HG02571 (cell line): Measurements from ENCODE around the gene ROM1.
"Not testable (repeated sequence)": the region's sequence is repeated elsewhere in the genome, so short reads cannot be mapped to it uniquely, and the experiment has no call there.

Source experiments
- ATAC-seq: cut with Tn5 transposase; IDR thresholded peaks from one replicate; pipeline ENCODE4 v1.9.1; 2021; ENCODE audit warnings: mild to moderate bottlenecking, moderate library complexity; ENCODE audit not compliant: unreplicated experiment

ROM1 gene

DNA sequence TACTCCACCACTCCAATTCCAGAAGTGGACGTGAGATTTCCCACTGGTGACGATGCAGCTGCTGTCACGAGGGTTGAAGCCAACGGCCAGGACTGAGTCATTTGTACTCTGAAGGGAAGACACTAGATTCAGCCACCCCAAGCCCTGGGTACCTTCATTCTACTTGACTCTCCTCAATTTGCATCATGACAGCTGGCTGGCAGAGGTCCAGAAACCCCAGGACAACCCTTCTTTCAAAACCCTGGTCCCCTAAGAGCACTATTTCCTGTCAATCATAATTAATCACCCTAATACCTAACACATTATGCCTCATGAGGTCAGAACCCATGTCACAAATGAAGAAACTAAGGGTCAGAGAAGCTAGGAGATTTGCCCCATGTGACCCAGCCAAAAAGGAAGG, 5.3 kb upstream of the ROM1 start:
- no peak for ATAC-seq

DNA sequence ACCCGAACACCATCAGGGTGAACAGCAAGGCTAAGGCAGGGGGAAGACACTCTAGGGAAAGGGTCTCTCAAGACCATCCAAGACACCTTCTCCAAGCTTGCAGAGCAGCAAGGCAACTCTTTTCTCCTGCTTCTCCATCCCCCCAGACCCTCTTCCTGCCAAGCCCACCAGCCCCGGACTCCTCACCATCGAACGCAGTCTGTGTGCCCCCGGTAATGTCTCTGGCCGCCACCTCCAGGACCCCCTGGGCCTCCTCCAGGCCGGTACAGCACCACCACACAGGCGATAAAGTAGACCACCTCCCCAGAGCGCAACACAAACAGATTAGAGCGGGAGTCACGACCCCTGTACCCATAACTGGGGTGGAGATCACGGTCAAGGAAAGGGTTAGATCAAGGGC, 4.3 kb upstream of the ROM1 start:
- ATAC-seq, result no peak

DNA sequence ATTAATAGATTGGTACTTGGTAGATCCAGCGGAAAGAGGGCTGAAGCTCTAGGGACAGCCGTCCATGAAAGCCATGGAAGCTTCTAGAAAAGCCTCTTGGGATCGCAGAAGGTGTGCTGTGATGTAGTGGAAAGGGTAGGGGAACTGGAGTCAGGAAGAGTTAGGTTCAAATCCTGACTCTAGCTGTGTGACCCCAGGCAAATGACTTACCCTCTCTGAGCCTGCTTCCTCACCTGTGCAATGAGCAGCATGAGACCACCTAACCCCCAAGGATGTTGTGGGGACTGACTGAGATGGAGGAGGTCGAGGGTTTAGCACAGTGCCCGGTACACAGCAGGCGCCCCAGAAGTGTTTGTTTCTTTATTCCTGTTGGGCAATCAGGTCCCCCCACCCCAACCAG, 2.7 kb upstream of the ROM1 start:
- no peak for ATAC-seq

DNA sequence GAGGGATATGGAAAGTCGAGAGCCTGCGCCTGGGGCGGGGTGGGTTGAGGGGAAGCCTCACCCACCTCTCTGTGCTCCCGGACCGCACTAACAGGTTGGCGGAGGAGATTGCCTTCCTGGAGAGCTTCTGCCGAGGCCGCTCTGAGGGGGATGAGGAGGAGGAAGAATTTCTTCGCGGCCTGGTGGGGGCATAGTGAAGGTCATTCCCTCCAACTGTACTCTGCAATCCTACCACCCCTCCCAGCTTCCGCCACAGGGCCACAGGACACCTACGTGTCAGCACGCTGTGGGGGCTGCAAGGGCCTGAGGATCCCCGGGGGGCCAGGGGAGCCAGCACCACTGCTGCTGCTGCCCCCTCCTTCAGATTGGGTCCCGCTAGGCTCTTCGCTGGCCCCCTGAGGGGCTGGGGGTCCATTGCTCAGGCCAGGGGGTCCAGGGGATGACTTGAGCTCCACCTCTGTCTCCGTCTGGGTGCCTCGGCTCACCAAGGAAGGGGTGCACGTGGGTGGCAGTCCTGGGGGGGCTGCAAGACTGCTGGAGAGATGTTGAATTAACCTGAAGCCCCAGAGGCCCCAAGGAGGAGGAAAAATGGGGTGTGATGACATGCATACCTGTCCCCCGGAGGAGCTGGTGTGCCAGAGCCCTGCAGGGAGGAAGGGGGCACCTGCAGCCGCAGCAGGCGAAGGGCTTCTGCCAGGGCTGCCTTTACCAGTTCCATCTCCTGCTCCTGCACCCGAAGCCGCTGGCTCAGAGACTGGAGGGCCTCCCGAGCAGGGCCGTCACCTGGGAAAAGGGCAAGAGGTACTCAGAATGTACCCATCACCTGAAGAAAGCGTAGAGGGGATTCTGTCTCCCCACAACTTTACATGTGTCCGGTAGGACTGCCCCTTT, 2.0 kb upstream of the ROM1 start:
- ATAC-seq, result no peak

DNA sequence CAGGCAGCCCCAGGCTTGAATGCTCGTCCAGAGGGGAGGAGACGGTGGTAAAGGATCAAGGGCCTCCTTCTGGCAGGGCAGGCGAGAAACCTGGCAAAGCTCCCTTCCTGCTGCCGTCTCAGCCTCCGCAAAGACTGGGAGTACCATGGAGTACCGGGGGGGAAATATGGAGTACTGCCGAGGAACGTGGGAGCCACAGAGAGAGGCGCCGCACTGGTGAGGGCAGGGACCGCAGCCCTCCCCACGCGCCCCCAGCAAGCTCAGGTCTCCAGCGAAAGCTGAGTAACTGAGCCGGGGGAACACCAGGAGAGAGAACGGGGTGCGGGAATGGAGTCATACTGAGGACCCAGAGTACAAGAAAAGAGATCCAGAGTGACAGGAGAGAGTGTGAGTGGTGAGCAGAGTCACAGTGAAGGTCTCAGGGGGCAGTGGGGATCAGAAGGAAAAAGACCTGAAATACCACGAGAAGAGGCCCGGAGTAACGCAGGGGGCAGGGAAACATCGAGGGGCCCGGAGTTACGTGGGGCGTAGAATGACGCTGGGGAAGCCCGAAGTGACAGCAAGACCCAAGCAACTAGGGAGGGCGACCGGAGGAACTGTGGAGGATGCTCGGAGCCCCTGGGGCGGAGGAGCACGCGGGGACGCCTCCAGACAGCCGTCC, 1.2 kb upstream of the ROM1 start:
- peak; percentile 10 for ATAC-seq

DNA sequence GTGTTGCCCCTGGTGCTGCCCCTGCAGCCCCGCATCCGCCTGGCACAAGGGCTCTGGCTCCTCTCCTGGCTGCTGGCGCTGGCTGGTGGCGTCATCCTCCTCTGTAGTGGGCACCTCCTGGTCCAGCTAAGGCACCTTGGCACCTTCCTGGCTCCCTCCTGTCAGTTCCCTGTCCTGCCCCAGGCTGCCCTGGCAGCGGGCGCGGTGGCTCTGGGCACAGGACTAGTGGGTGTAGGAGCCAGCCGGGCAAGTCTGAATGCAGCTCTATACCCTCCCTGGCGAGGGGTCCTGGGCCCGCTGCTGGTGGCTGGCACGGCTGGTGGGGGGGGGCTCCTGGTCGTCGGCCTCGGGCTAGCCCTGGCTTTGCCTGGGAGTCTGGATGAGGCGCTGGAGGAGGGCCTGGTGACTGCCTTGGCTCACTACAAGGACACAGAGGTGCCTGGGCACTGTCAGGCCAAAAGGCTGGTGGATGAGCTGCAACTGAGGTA, 278 bp downstream of the ROM1 start:
- ATAC-seq, result no peak

DNA sequence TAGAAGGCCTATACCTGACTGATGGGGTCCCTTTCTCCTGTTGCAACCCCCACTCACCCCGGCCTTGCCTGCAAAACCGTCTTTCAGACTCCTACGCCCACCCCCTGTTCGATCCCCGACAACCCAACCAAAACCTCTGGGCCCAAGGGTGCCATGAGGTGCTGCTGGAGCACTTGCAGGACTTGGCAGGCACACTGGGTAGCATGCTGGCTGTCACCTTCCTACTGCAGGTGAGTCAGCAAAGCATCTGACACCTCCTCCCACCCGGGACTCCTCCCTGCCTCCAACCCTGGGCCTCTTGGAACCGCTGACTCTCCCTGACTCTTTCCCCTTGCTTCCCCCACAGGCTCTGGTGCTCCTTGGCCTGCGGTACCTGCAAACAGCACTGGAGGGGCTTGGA, 1.2 kb downstream of the ROM1 start:
- ATAC-seq, result no peak

DNA sequence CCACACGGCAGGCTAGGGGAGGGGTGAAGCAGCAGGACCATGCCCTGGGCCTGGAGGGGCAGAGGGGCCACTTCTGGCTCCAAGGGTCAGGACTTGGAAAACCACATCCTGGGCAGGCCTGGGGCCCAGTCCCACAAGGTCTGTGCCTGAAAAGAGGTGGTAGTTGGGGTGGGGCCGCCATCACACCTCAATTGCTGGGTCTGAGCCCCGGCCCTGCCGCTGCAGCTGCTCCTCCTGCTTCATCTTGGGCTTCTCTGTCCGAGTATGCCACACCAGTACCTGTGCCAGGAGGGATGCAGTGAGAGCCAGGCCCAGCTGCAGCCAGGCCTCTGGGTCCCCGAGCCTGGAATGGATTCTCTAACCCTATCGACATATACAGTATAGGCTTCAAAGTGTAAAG, 2.5 kb downstream of the ROM1 start:
- ATAC-seq, result no peak

DNA sequence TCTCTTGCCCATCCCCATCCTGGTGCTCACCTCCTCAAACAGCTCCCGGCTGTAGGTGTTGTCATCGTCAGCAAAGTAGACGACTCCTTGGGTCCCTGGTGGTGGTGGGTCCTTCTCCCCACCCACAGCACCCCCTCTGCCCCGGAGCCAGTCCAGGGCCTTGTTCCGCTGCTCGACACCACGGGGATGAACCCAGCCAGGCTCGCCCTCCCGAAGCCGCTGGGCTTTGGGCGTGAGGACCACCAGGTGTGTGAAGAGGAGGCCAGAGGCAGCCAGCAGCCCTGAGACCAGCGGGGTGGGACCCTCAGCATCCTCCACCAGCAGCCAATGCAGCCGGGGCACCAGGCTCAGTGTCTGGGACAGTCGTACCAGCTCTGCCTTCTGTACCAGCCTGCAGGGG, 3.9 kb downstream of the ROM1 start:
- not testable (repeated sequence) for ATAC-seq

DNA sequence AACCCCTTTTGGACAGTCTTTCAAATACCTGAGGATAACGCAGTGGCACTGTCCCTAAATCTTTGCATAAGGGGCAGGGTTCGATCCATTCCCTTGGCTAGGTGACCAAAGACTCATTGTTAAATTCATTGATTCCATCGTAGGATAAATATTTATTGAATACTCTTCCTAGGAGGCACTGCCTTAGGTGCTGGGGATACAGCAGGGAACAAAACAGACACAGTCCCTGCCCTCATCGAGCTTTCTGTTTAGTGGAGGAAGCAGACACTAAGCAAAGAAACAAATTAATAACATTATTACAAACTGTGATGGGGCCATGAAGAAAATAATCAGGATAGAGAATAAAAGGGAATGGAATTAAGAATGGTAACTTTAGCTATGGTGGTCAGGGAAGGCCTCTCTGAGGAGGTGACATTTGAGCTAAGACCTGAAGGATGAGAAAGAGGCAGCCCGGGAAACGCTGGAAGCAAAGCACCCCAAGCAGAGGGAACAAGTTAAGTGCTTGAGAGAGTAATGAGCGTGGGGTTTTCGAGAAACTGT, 8.0 kb downstream of the ROM1 start:
- no peak for ATAC-seq

DNA sequence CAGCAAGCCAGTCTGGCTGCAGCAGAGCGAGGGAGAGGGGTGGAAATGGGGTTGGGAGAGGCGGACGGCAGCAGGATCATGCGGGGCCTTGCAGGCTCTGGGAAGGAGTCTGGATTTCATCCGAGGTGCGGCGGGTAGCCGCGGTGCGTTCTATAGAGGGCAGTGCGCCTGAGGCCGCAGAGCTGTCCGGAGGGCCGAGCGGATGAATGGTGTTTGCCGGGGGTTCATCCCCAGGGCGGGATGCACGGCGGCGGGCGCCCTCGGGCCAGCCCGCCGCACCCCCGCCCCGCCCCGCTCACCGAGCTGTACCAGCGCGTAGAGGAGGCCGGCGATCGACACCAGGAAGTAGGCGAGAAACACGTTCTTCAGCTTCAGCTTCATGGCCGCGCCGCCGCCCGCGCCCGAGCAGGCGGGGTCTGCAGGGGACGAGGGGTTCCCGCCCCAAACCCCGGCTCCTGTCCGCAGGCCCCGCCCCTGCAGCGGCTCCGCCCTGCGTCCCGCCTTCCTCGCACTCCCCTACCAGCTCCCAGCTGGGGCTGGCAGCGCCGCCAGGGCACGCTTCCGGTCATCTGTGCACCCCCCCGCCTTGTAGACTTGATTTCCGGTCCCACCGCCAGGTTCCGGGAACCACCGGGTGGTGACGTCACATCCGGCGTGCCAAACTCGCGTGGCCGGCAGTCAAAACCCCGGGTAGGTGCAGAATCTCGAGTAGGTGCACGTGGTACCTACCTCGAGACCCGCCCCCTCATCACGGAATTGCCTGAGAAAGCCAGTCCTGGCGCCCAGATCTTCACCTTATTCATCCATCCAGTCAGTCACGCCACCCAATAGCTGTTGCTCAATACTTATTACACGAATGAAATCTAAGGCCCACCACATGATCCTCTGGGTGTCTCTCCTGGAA, 8.8 kb downstream of the ROM1 start, which contains the start of gene B3GAT3:
TSS of gene B3GAT3 (minus strand) at position 420 of the 904 bp plus-strand sequence. CDS start at position 381, 39 bp downstream.
- ATAC-seq, result peak; percentile 93

DNA sequence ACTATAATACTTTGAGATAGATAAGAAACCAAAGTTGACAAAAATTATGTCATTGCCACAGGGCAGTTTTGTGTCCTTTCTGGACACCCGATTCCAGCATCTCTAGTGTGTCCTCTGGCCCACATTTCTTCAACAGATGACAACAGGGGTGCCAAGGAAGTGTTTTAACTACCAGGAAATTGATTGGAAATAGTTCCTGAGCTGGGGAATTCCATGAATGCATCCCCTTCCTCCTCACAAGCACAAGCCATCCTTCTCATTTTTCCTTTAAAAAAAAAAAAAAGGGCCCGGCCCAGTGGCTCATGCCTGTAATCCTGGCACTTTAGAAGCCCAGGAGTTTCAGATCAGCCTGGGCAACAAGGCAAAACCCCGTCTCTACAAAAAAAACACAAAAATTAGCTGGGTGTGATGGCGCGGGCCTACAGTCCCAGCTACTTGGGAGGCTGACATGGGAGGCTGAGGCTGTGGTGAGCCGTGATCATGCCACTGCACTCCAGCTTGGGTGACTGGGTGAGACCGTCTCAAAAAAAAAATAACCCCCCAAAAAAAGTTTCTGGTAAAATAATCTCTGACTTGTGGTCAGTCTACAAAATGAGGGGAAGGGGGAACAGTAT, 9.5 kb downstream of the ROM1 start:
- no peak for ATAC-seq

DNA sequence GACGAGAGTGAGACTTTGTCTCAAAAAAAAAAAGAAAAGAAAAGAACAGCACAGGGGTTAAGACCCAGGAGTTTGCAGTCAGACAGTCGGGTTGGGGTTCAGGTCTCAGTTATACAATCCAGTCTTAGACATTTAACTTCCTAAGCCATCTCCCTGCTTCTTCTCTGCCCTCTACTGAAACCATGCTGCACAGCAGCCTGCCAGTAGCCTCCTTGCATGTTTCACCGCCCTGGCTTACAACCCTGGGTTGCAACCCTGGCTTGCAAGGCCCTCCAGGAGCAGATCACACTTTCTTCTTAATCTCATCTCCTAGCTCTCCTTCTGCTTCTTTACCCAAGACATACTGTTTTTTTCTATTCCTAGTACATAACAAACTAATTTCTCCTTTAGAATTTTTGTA, 14.7 kb downstream of the ROM1 start:
- ATAC-seq, result no peak

DNA sequence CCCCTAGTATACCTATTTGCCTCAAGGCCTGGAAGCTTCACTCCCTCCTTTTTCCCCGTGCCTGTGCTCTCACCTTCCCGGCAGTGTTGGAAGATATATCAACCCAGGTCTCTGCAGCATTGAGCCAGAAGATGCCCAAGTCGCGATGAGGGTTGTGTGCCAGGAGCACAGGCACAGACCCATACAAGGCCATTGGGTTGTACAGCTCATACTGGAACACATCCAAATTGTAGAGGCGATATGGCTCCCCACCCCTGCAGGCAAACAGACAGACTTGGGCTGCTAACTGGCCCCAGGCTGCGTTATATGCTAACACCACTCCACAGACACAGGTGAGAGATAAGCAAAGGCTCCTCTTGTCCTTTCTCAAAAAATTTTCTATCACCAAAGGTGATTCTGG, 19.4 kb downstream of the ROM1 start:
- ATAC-seq, result no peak

DNA sequence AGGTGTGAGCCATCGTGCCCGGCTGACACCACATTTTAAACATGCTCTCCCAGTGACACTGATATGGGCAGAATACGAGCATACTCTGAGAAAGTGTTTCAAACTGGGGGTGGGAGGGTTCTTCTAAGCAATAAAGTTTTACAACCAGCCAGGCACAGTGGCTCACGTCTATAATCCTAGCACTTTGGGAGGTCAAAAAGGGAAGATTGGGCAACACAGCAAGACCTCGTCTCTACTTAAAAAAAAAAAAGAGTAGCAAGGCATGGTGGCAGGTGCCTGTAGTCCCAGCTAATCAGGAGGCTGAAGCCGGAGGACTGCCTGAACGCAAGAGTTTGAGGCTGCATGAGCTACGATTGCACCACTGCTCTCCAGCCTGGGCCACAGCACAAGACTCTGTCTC, 31.2 kb downstream of the ROM1 start:
- ATAC-seq, result no peak

DNA sequence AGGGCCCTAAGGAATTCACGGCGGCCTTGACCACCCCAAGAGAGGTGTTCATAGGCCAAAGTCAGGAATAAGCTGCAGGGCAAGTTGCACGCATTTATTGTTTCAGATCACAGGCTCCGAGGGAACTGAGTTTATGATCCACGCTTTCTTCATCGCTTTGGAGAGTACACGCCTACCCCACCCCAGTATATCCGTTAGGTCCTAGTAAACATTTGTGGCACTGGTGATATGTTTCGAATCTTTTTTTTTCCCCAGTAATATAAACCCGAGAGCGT, 32.6 kb downstream of the ROM1 start:
- no peak for ATAC-seq

DNA sequence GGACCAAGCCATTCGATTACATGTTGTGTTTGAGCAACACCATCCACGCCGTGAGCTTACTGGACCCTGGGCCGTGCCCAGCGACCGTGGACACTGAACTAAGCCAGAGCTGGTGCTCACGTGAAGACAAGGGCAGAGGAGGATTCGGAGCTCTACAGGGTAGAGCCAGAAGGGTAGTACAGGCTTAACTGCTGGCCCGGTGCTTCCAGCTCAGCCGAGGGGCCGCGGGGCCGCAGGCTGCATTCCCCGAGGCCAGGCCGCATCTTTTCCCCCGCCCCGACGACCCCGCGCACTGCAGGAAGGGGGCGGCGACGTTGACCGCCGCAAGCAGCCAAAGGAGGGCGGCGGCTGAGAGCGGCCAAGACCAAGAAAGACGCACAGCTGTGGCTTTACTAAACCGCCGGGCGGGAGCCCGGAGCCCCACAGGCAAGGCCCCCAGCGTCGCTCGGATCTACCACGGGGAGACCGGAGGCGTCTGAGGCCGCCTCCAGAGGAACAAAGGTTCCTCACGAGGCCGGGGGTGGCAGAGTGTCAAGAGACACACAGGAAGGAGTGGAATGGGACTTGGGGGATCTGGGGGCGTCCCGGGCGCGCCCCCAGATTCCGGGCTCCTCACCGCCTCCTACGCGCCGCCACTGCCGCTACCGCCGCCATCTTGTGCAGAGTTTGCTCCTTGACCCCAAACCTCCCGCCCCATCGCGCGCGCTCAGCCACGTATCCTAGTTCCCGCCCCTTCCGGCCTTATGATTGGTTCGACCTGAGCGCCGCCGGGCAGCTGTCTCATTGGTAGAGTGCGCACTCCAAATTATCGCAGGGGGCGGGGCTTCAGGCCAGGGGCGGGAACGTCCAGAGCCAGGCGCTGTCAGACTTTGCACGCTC, 33.1 kb downstream of the ROM1 start, which contains the start of gene GANAB:
TSS of gene GANAB (minus strand) at position 668 of the 879 bp plus-strand sequence. CDS start at position 654, 14 bp downstream.
- peak; percentile 96 for ATAC-seq

DNA sequence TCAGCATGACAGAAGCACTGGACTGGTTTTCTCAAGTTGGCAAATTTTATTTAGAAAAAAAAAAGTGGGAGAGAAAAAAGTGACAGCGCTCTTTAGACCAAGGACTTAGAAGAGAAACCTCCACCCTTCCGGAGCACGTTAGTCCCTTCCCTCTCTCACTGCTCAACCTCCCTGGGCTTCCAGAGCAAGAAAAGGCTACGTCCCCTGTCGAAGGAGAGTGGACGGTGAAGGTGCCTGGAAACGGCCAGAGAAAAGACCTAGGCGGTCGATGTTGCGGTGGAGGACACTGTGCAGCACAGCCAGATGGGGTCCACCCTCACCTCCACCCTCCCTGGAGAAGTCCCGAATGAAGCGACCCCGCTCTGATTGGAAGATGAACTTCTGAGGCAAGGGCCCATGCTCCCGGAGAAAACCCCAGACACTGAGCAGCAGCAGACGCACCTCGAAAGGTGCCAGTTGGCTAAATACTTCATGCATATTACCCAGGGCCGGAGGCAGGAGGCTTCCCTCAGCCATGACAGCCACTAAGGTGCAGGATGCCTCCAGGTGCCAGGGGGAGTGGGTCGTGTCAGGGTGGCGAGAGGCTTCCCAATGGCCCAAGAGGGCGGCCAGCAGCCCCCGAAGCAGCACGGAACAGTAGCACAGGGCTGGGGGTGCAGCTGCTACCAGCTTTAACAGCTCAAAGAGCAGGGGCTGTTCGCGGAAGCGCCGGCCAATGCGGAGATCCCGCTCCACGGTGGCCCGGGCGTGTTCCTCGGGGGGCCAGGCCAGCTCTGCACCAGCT, 34.0 kb downstream of the ROM1 start:
- ATAC-seq, result no peak

DNA sequence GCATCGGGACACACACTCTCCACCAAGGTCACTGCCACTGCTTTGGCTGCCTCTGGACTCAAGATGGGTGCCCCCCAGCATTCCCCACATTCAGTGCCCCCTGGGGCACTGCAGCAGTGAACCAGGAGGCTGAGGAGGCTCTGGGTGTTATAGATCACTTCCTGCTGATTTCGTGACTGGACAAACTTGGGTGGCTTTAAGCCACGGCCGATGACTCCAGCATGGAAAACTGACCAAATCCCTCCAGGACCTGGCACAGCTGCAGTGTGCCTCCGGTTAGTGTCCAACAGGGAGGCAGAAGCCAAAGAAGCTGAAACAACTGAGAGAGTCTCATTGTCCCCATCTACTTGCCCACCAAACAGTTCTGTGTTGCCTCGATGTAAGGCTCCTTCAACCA, 34.5 kb downstream of the ROM1 start:
- ATAC-seq, result no peak
